HG03108 (cell line): ENCODE measurements around the gene CDH18.

ENCODE experiments used
- ATAC-seq: cut with Tn5 transposase; IDR thresholded peaks from one replicate; pipeline ENCODE4 v1.9.1; 2021; ENCODE audit warnings: moderate library complexity; ENCODE audit not compliant: unreplicated experiment

Gene CDH18

GRCh38 chr5:19616701-19617215 is 371.2 kb downstream of the CDH18 start:
- no peak for ATAC-seq

- no peak for ATAC-seq
Measured at GRCh38 chr5:19615661-19616060, 372.3 kb downstream of the CDH18 start.

DNA sequence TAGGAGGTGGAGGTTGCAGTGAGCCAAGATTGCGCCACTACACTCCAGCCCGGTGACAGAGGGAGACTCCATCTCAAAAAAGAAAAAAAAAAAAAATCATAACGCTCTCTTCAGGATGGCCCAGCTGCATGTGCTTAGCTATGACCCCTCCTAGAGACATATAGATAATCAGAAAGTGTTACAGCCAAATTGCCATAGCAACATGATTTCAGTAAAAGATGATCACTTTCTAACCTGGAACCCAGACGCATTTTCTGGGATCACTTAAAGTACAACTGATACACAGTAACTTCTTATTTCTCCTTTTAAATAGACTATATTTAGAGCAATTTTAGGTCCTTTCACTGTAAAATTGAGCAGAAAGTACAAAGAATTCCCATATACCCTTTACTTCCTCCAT is 372.9 kb downstream of the CDH18 start:
- no peak for ATAC-seq

DNA sequence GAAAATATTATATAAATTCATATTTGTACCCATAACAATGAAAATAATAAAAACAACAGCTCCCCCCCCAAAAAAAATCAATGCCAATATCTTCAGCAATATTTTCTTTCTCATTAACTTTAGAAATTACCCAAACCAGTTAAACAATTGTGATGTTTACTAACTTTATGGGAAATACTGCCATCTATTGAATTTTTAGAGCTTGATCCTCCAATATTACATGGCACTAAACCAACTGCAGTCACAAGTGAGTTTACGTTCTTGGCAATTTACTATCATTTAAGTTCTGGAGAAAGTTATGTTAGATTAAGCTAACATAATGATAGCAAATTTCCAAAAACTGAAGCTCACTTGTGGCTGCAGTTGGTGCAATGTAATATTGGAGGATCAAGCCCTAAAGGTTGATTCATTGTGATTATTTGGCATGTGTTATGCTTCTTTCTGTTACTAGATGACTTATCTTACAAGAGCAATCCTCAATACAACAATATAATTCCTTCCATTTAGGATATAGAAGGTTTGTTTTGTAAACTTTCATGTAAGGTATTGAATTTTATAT is 379.5 kb downstream of the CDH18 start:
- no peak for ATAC-seq

GRCh38 chr5:19605846-19606407 is 382.1 kb downstream of the CDH18 start:
- ATAC-seq = no peak

- no peak for ATAC-seq
Measured at GRCh38 chr5:19584131-19584530, 403.9 kb downstream of the CDH18 start.

GRCh38 chr5:19577882-19578281 is 410.1 kb downstream of the CDH18 start:
- no peak for ATAC-seq

DNA sequence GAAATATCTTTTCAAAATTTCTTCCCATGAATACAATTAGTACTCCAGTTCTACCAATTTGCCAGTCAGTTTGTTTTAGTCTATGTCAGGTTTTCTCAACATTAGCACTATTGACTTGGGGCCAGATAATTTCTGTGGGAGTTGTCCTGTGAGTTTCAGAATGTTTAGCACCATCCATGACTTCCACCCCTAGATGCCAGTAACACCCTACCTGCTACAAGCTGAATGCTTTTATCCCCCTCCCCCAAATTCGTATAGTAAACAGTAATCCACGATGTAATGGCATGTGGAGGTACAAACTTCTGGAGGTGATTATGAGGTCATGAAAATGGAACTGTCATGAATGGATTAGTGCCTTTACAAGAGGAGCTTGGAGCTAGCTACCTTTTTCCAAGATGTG is 420.0 kb downstream of the CDH18 start:
- ATAC-seq = no peak

DNA sequence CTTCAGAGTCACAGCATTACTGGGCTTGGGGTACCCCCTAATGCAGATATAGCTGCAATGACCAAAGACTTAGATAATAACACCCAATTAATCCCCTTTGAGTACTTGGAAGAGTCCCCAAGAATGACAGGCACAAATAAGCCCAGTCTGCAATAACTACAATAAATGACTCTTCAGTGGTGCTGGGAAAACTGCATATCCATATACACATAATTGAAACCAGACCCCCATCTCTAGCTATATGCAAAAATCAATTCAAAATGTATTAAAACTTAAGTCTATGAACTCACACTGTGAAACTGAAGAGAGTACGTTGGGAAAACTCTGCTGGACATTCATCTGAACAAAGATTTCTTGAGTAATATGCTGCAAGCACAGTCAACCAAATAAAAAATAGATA is 422.5 kb downstream of the CDH18 start:
- ATAC-seq = no peak

- ATAC-seq = no peak
Measured at GRCh38 chr5:19564036-19564435, 424.0 kb downstream of the CDH18 start.

DNA sequence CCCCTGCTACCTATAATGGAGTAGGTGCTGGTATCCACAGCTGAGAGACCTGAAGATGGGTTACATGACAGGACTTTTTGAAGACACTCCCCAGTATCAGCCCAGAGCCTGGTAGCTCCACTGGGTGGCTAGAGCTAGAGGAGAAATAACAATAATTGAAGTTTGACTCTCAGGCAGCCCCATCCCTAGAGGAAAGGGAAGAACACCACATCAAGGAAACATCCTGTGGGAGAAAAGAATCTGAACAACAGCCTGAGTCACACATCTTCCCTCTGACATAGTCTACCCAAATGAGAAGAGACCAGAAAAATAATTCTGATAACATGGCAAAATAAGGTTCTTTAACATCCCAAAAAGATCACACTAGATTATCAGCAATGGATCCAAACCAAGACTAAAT is 432.1 kb downstream of the CDH18 start:
- no peak for ATAC-seq

DNA sequence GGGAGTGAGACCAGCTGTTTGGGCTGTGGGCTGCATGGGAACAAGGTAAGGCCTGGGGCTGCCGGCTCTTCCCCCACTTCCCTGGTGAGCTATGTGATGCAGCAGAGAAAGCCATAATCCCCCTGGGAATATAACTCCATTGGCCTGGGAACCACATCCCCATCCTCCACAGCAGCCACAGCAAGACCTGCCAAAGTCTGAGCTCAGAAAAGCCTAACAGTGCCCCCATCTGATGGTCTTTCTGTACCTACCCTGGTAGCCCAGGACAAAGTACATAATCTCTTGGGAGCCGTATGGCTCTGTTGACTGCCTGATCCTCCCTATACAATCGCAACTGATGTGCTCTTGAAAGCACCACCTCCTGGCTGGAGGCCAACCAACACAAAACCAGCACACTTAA is 432.6 kb downstream of the CDH18 start:
- no peak for ATAC-seq

DNA sequence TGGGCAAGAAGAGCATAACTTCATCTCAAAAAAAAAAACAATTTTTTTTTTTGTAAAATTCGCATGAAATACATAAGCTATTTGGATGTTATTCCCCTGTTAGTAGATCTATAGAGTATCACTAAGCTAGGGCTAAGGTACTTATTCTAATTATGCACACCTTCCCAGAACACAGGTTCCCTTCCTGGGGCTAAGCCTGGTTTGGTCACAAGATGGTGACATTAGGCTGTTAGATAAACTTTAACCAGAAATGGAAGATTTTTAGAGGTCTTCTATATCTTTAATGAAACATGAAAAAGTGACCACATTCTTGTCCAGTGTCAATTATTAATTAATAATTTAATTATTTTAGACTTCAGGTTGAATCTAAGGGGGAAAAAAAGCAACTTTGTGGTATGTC is 433.5 kb downstream of the CDH18 start:
- no peak for ATAC-seq

DNA sequence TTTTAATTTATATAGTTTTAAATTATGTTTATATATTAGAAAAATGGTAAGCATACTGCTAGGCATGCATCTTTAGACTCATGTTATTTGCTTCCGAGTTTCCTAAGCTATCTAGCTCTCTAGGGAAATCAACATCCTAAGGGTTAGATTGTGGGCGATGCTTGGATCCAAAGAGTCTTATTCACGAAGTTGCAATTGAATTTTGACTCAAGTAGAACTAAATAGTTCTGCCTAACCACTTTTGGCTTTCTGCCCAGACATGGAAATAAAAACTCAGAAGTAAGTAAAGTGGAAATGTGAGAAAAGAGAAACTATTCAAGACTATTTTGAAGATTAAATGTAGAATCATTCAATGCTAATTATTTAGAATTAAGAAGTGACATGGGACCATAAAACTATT is 440.4 kb downstream of the CDH18 start:
- no peak for ATAC-seq

- no peak for ATAC-seq
Measured at GRCh38 chr5:19546521-19546920, 441.5 kb downstream of the CDH18 start.

DNA sequence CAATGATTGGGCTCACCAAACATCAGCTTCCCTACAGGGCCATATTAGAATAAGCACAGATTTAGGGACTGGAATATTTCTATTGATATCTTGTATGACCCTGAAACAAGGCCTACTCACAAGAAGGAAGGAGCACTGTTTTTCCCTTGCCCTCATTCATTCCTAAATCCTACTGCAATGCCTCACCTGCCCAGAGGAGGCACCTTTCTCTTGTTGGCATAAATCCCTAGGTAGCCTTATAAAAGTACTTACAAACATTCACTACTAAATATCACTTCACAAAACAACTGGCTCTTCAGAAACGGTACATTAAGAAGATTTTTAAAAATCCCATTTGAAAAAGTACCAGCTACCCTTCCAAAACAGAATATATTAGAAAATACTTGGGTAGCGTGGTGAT is 449.4 kb downstream of the CDH18 start:
- no peak for ATAC-seq

DNA sequence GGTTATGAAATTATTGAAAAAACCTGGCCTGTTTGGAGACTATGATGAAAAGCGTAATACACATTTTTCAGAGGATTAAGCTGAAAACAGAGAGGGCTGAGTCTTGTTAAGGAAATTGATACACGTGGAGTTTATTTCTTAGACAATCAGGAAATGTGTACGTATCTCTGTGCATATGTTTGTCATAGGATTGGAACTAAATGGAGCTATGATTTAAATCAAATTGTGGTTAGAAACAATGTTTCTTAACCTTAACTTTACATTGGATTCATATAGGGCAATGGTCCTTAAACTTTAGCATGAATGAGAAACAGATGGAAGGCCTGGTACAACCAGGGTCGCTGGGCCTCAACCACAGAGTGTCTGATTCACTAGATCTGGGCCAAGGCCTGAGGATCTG is 451.6 kb downstream of the CDH18 start:
- ATAC-seq = no peak

GRCh38 chr5:19534751-19535150 is 453.2 kb downstream of the CDH18 start:
- ATAC-seq = no peak

GRCh38 chr5:19532936-19533335 is 455.1 kb downstream of the CDH18 start:
- ATAC-seq = no peak

DNA sequence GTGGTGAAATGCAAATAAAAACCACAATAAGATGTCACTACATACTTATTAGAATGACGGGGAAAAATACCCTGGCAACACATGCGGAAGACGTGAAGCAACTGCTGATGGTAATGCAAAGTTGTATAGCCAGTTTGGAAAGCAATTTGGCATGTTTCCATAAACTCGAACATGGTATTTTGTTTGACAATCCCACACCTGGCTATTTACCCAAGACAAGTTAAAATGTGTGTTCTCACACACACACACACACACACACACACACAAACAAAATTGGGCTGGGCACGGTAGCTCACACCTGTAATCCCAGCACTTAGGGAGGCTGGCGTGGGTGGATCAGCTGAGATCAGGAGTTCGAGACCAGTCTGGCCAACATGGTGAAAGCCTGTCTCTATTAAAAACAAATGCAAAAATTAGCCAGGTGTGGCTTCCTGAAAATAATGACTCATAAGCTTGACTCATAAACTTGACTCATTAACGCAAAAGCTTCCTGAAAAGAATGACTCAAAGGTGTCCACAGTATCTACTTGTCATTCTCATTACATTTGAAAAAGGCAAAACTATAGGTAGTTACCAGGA is 456.5 kb downstream of the CDH18 start:
- ATAC-seq = no peak

DNA sequence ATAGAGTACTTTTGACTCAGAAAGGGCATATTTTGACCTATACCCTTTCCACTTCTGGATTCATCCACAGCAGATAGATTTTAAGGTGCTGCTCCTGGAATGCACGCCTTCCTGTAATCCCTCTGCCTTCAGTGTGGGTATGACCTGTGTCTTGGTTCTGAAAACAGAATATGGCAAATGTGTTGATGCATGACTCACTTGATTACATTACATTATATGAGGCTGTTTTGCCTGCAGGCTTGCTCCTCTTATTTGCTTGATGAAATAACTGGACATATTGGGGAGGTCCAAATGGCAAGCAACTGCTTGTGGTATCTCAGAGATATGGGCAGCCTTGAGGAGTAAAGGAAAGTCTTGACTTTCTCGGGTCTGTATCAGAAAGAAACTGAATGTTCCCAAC is 468.6 kb downstream of the CDH18 start:
- ATAC-seq = no peak

GRCh38 chr5:19498852-19499251 is 489.1 kb downstream of the CDH18 start:
- no peak for ATAC-seq
